K562 (cell line): Measurements from ENCODE around the gene LRRC71.

Experiments
- CTCF ChIP-seq, 3 experiments: IDR thresholded peaks in 2 of 3; conservative IDR thresholded peaks in 1 of 3; 2 replicates each; pipeline ENCODE4 v1.5.1; 2011 to 2012; ENCODE audit warnings: low read length in 3 of 3, mild to moderate bottlenecking in 3 of 3, control low read depth in 2 of 3, improper control_type of control experiment in 1 of 3, inconsistent platforms in 1 of 3, low read depth in 1 of 3, mixed read lengths in 1 of 3, moderate library complexity in 1 of 3; ENCODE audit not compliant: insufficient read depth in 2 of 3
- FOXK2 ChIP-seq, 2 experiments: fragments of 450-650 bp; IDR thresholded peaks in 1 of 2; conservative IDR thresholded peaks in 1 of 2; 2 replicates each; pipeline ENCODE4 v1.6.1; 2016; ENCODE audit warnings: low read depth in 2 of 2, mild to moderate bottlenecking in 1 of 2
- POLR2A ChIP-seq: fragments of 450-650 bp; conservative IDR thresholded peaks from 2 replicates; pipeline ENCODE4 v1.6.1; 2016
- RAD51 ChIP-seq: fragments of 450-650 bp; IDR thresholded peaks from 2 replicates; pipeline ENCODE4 v1.7.1; 2016; ENCODE audit warnings: low read depth, mild to moderate bottlenecking, borderline replicate concordance
- SPI1 ChIP-seq: IDR thresholded peaks from 2 replicates; pipeline ENCODE4 v1.6.1; 2011; ENCODE audit warnings: low read depth, low read length, control low read depth, borderline replicate concordance
- ZBTB34 ChIP-seq: fragments of 250-450 bp; sonication (Bioruptor Pico); IDR thresholded peaks from 2 replicates; pipeline ENCODE4 v1.8.0; 2021; ENCODE audit warnings: mild to moderate bottlenecking, moderate library complexity
- ZBTB49 ChIP-seq: sonication (generic); formaldehyde crosslinking; IDR thresholded peaks from 2 replicates; pipeline ENCODE4 v1.8.0; 2022; ENCODE audit warnings: missing genetic modification reagents, mild to moderate bottlenecking, borderline replicate concordance
- ZFP1 ChIP-seq: fragments of 450-650 bp; formaldehyde crosslinking; IDR thresholded peaks from 2 replicates; pipeline ENCODE4 v1.4.0; 2020; ENCODE audit warnings: mild to moderate bottlenecking, mixed read lengths
- TF ChIP-seq, protein P1 (sequence below): fragments of 450-650 bp; formaldehyde crosslinking; IDR thresholded peaks from 2 replicates; pipeline ENCODE4 v1.4.0; 2022; ENCODE audit warnings: missing genetic modification characterization

GRCh38 chr1:156948708-156949107 lies 28.3 kb downstream of the LRRC71 start:
- TF ChIP-seq ZBTB49 (CRISPR knock-in tag) (no peak), POLR2A (no peak), SPI1 (no peak), ZFP1 (no peak), RAD51 (no peak), FOXK2 (conservative IDR thresholded peaks at IDR 0.05 in 1 of 2, IDR thresholded peaks at IDR 0.05 in 1 of 2; ENCODE audit: low read depth in 2 of 2) (no peak), CTCF (IDR thresholded peaks at IDR 0.05 in 2 of 3, conservative IDR thresholded peaks at IDR 0.05 in 1 of 3; ENCODE audit: insufficient read depth in 2 of 3, low read depth in 1 of 3, low read length in 3 of 3) (peak; percentile 39 to 77 (median 43)), ZBTB34 (no peak)
- TF ChIP-seq, protein P1, sequence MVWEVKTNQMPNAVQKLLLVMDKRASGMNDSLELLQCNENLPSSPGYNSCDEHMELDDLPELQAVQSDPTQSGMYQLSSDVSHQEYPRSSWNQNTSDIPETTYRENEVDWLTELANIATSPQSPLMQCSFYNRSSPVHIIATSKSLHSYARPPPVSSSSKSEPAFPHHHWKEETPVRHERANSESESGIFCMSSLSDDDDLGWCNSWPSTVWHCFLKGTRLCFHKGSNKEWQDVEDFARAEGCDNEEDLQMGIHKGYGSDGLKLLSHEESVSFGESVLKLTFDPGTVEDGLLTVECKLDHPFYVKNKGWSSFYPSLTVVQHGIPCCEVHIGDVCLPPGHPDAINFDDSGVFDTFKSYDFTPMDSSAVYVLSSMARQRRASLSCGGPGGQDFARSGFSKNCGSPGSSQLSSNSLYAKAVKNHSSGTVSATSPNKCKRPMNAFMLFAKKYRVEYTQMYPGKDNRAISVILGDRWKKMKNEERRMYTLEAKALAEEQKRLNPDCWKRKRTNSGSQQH (CRISPR knock-in tag), result no peak
